Parathyroid adenoma (tissue), 2 donors: ENCODE measurements around the gene NHSL2.

ENCODE experiments used
- H2AFZ ChIP-seq: fragments of 300-600 bp; sonication (generic); one replicate; pipeline ENCODE4 v1.7.0; 2017; ENCODE audit warnings: antibody characterized with exemption, mild to moderate bottlenecking
- H3K27ac ChIP-seq: fragments of 300-600 bp; sonication (generic); one replicate; pipeline ENCODE4 v1.7.0; 2017
- H3K27me3 ChIP-seq: fragments of 300-600 bp; sonication (generic); one replicate; pipeline ENCODE4 v1.7.0; 2017; ENCODE audit warnings: low read length; ENCODE audit not compliant: control insufficient read depth, insufficient read depth
- H3K36me3 ChIP-seq: fragments of 300-600 bp; sonication (generic); one replicate; pipeline ENCODE4 v1.7.0; 2017; ENCODE audit warnings: low read length; ENCODE audit not compliant: control insufficient read depth, insufficient read depth
- H3K4me1 ChIP-seq: fragments of 300-600 bp; sonication (generic); one replicate; pipeline ENCODE4 v1.7.0; 2017; ENCODE audit warnings: control low read depth
- H3K4me2 ChIP-seq: fragments of 300-600 bp; sonication (generic); one replicate; pipeline ENCODE4 v1.7.0; 2017; ENCODE audit warnings: low read length
- H3K4me3 ChIP-seq: fragments of 300-600 bp; sonication (generic); one replicate; pipeline ENCODE4 v1.7.0; 2017; ENCODE audit warnings: low read depth, low read length
- H3K79me2 ChIP-seq: fragments of 300-600 bp; sonication (generic); one replicate; pipeline ENCODE4 v1.7.0; 2017; ENCODE audit warnings: control low read depth
- H3K9ac ChIP-seq: fragments of 300-600 bp; sonication (generic); one replicate; pipeline ENCODE4 v1.7.0; 2017; ENCODE audit warnings: mild to moderate bottlenecking
- H3K9me3 ChIP-seq: fragments of 300-600 bp; sonication (generic); one replicate; pipeline ENCODE4 v1.7.0; 2017; ENCODE audit warnings: low read length; ENCODE audit not compliant: control insufficient read depth
- TF ChIP-seq, protein P1 (sequence below): fragments of 300-600 bp; sonication (generic); IDR thresholded peaks from one replicate; pipeline ENCODE4 v1.7.0; 2017; ENCODE audit warnings: antibody characterized with exemption, mild to moderate bottlenecking
- donor health status: primary hyperparathyroidism.

Gene NHSL2

DNA sequence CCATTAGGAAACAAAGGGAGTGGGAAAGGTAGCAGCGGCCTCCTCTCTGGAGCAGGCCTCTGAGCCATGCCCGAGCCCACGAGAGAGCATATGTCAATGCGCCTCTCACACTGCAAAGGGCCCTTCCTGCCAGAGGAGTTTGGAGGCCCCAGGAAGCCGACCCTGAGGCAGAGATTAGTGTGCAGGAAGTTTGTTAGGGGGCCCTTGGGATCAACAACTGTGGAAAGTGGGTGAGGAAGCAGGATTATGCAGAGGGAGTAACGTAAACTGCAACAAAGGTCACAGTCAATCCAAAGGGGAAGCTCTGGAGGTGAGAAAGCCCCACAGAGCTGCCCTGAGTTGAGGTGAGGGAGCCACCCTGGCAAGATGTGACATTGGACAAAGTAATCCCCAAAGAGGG lies 203.7 kb downstream of the NHSL2 start:
- no peak overlapping the region for H3K27ac ChIP-seq
- H3K4me3 ChIP-seq = no peak overlapping the region
- H3K4me2 ChIP-seq = no peak overlapping the region
- H3K27me3 ChIP-seq = no peaks in the 10 kb centered on the region
- no peaks in the 10 kb centered on the region for H3K4me1 ChIP-seq
- H3K9ac ChIP-seq = no peak overlapping the region
- H3K36me3 ChIP-seq = no peaks in the 10 kb centered on the region
- no peak overlapping the region for H2AFZ ChIP-seq
- H3K79me2 ChIP-seq = no peaks in the 10 kb centered on the region
- TF ChIP-seq, protein P1, sequence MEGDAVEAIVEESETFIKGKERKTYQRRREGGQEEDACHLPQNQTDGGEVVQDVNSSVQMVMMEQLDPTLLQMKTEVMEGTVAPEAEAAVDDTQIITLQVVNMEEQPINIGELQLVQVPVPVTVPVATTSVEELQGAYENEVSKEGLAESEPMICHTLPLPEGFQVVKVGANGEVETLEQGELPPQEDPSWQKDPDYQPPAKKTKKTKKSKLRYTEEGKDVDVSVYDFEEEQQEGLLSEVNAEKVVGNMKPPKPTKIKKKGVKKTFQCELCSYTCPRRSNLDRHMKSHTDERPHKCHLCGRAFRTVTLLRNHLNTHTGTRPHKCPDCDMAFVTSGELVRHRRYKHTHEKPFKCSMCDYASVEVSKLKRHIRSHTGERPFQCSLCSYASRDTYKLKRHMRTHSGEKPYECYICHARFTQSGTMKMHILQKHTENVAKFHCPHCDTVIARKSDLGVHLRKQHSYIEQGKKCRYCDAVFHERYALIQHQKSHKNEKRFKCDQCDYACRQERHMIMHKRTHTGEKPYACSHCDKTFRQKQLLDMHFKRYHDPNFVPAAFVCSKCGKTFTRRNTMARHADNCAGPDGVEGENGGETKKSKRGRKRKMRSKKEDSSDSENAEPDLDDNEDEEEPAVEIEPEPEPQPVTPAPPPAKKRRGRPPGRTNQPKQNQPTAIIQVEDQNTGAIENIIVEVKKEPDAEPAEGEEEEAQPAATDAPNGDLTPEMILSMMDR = no peak
- H3K9me3 ChIP-seq = no peaks in the 10 kb centered on the region

- TF ChIP-seq, protein P1 = no peak
- Histone ChIP-seq H3K27ac (no peak overlapping the region), H3K79me2 (no peaks in the 10 kb centered on the region), H2AFZ (no peak overlapping the region), H3K27me3 (no peaks in the 10 kb centered on the region), H3K4me1 (no peaks in the 10 kb centered on the region), H3K4me3 (no peak overlapping the region), H3K9ac (no peak overlapping the region), H3K4me2 (no peak overlapping the region), H3K36me3 (no peaks in the 10 kb centered on the region), H3K9me3 (no peaks in the 10 kb centered on the region)
These were observed 204.2 kb downstream of the NHSL2 start for GRCh38 chrX:72114807-72115206.

GRCh38 chrX:72115380-72115779 lies 204.7 kb downstream of the NHSL2 start:
- no peak overlapping the region for H3K4me3 ChIP-seq
- H3K79me2 ChIP-seq = no peaks in the 10 kb centered on the region
- no peaks in the 10 kb centered on the region for H3K9me3 ChIP-seq
- H3K27me3 ChIP-seq = no peaks in the 10 kb centered on the region
- H2AFZ ChIP-seq = no peak overlapping the region
- TF ChIP-seq, protein P1 = no peak
- no peak overlapping the region for H3K27ac ChIP-seq
- no peaks in the 10 kb centered on the region for H3K4me1 ChIP-seq
- no peak overlapping the region for H3K9ac ChIP-seq
- H3K4me2 ChIP-seq = no peak overlapping the region
- H3K36me3 ChIP-seq = no peaks in the 10 kb centered on the region

DNA sequence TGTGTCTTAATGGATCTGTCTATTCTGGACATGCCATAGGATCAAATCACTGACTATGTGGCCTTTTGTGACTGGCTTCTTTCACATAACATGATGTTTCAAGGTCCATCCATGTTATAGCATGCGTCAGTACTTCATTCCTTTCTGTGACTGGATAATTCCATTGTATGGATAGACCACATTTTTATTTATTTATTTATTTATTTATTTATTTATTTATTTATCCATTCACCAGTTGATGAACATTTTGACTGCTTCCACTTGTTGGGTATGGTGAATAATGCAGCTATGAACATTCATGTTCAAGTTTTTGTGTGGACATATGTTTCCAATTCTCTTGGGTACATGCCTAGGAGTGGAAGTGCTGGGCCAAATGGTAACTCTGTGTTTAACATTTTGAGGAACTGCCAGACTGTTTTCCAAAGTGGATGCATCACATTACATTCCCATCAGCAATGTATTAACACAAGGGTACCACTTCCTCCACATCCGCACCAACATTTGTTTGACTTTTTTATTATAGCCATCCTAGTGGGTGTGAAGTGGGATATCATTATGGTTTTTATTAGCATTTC lies 207.1 kb downstream of the NHSL2 start:
- H2AFZ ChIP-seq = no peak overlapping the region
- H3K4me2 ChIP-seq = no peak overlapping the region
- no peak overlapping the region for H3K9ac ChIP-seq
- no peak overlapping the region for H3K4me3 ChIP-seq
- peaks cover 18% of the 10 kb centered on the region for H3K4me1 ChIP-seq
- H3K36me3 ChIP-seq = no peaks in the 10 kb centered on the region
- TF ChIP-seq, protein P1 = no peak
- H3K9me3 ChIP-seq = no peaks in the 10 kb centered on the region
- no peak overlapping the region for H3K27ac ChIP-seq
- H3K27me3 ChIP-seq = no peaks in the 10 kb centered on the region
- no peaks in the 10 kb centered on the region for H3K79me2 ChIP-seq

GRCh38 chrX:72120837-72121236 lies 210.2 kb downstream of the NHSL2 start:
- H3K79me2 ChIP-seq = no peaks in the 10 kb centered on the region
- H3K9ac ChIP-seq = no peak overlapping the region
- no peak overlapping the region for H3K4me3 ChIP-seq
- H3K4me2 ChIP-seq = no peak overlapping the region
- no peaks in the 10 kb centered on the region for H3K36me3 ChIP-seq
- H3K4me1 ChIP-seq = peaks cover 46% of the 10 kb centered on the region
- peak overlapping the region; percentile 45 for H2AFZ ChIP-seq
- TF ChIP-seq, protein P1 = no peak
- no peaks in the 10 kb centered on the region for H3K27me3 ChIP-seq
- no peaks in the 10 kb centered on the region for H3K9me3 ChIP-seq
- peak overlapping the region; percentile 94 for H3K27ac ChIP-seq
